ENCODE measurements around the gene TFAP2E.

Gene TFAP2E

DNA sequence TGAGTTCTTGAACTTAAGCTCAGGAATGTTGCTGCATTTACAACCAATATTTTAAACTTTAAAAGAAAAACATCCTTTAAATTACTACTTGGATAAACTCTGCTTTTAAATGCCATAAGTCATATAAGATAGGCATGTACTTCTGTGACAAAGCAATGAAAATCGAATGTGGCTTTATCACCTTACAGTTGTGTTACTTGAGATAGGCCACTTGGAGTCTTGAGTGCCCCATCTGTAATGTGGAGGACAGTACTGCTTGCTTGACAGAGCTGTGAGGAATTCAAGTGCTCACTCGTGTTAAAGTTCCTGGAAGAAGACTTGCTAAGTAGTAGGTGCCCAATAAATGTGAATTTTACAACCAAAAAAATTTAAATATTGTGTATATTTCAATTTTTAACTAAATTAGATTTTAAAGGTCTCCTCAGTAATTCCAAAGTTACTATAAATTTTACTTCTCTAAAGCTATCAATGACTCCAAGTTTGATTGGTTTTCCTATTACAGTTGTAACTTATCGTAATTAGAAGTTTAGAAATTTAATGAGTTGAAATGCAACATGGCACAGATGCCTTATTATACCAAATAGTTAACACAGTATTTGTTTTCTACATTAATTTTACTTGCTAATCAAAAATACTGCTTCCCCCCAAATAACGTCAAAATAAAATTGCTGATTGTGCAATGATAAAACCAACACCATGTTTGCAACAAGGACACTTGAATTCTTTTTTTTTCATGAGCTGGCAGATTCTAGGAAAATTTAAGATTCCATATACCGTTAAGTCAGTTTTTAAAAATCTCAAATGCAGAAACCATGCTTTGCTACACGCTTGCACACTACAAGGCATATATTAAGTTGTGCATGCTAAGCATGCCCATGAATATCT lies 46.4 kb downstream of the TFAP2E start:
- DNase-seq = no peak
- TF ChIP-seq, protein P1, sequence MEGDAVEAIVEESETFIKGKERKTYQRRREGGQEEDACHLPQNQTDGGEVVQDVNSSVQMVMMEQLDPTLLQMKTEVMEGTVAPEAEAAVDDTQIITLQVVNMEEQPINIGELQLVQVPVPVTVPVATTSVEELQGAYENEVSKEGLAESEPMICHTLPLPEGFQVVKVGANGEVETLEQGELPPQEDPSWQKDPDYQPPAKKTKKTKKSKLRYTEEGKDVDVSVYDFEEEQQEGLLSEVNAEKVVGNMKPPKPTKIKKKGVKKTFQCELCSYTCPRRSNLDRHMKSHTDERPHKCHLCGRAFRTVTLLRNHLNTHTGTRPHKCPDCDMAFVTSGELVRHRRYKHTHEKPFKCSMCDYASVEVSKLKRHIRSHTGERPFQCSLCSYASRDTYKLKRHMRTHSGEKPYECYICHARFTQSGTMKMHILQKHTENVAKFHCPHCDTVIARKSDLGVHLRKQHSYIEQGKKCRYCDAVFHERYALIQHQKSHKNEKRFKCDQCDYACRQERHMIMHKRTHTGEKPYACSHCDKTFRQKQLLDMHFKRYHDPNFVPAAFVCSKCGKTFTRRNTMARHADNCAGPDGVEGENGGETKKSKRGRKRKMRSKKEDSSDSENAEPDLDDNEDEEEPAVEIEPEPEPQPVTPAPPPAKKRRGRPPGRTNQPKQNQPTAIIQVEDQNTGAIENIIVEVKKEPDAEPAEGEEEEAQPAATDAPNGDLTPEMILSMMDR (IDR thresholded peaks at IDR 0.05; ENCODE audit: low read depth, low read length) = no peak
- Histone ChIP-seq H3K36me3 (peaks cover 2% of the 10 kb centered on the region; the same call in 1 of the 2 replicates), H3K9me3 (no peaks in the 10 kb centered on the region), H3K27me3 (no peaks in the 10 kb centered on the region), H3K4me3 (ENCODE audit: low read depth, low read length) (no peak overlapping the region), H3K4me1 (no peaks in the 10 kb centered on the region)

DNA sequence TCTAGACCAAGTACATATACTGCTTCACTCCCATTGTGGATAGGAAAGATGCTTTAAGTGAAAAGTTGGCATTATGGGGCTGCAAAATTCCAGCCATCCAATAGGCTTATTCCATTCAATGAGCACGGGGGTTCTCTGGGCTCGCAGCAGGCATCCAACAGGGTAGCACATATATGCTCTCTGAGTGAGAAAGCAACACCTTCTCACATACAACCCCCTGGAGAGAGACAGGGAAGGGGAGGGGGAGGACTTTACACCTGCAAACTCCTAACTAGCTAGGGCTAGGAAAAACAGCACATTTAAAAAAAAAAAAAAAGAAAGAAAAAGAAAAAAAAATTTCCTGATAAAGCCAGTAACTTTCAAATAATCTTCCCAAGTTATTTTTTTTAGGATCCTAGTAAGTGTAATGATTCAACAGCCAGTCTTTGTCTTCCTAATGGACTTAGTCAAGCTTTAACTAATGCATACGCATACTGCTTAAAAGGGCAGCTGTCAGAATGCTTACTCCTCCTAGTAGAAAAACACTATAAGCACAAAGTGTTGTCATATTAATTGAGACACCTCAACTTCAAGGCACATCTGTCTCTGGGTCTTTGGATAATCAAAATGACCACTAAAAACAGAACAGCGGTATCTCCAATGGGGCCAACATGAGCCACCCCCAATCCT lies 49.5 kb downstream of the TFAP2E start:
- DNase-seq = no peak
- H3K4me1 ChIP-seq = no peaks in the 10 kb centered on the region
- H3K36me3 ChIP-seq = peaks cover 2% of the 10 kb centered on the region; the same call in 1 of the 2 replicates
- H3K4me3 ChIP-seq (ENCODE audit: low read depth, low read length) = no peak overlapping the region
- TF ChIP-seq, protein P1 (IDR thresholded peaks at IDR 0.05; ENCODE audit: low read depth, low read length) = no peak
- H3K9me3 ChIP-seq = no peaks in the 10 kb centered on the region
- no peaks in the 10 kb centered on the region for H3K27me3 ChIP-seq

DNA sequence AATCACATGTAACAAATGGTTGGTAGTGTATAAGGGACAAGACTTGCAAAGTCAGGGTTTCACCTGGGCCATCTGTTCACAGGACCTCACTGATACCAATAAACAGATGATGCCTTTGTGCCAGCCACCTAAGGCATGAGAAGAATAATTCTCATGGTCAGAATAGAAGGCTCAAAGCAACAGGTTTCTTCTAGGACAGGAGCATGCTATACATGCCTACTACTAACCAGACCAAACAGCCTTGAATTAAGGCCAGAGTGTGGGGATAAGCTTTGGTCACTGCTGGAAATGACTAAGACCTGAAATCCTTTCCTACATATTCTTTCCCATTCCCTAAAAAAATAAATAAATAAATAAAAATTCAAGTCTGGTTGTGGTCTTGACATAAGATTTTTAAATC lies 50.7 kb downstream of the TFAP2E start:
- Histone ChIP-seq H3K9me3 (no peaks in the 10 kb centered on the region), H3K36me3 (peaks cover 2% of the 10 kb centered on the region; the same call in 1 of the 2 replicates), H3K4me1 (no peaks in the 10 kb centered on the region), H3K4me3 (ENCODE audit: low read depth, low read length) (no peak overlapping the region), H3K27me3 (no peaks in the 10 kb centered on the region)
- DNase-seq = no peak
- TF ChIP-seq, protein P1 (IDR thresholded peaks at IDR 0.05; ENCODE audit: low read depth, low read length) = no peak

- Histone ChIP-seq H3K4me3 (ENCODE audit: low read depth, low read length) (no peak overlapping the region), H3K36me3 (peaks cover 10% of the 10 kb centered on the region), H3K4me1 (no peaks in the 10 kb centered on the region), H3K27me3 (no peaks in the 10 kb centered on the region), H3K9me3 (no peaks in the 10 kb centered on the region)
- no peak for DNase-seq
- TF ChIP-seq, protein P1 (IDR thresholded peaks at IDR 0.05; ENCODE audit: low read depth, low read length) = no peak
Measured at GRCh38 chr1:35629051-35629450, 55.9 kb downstream of the TFAP2E start.

- no peaks in the 10 kb centered on the region for H3K9me3 ChIP-seq
- no peaks in the 10 kb centered on the region for H3K4me1 ChIP-seq
- H3K4me3 ChIP-seq (ENCODE audit: low read depth, low read length) = no peak overlapping the region
- TF ChIP-seq, protein P1 (IDR thresholded peaks at IDR 0.05; ENCODE audit: low read depth, low read length) = no peak
- no peaks in the 10 kb centered on the region for H3K27me3 ChIP-seq
- peaks cover 14% of the 10 kb centered on the region for H3K36me3 ChIP-seq
- DNase-seq = no peak
Measured at GRCh38 chr1:35631396-35631795, 58.3 kb downstream of the TFAP2E start.

DNA sequence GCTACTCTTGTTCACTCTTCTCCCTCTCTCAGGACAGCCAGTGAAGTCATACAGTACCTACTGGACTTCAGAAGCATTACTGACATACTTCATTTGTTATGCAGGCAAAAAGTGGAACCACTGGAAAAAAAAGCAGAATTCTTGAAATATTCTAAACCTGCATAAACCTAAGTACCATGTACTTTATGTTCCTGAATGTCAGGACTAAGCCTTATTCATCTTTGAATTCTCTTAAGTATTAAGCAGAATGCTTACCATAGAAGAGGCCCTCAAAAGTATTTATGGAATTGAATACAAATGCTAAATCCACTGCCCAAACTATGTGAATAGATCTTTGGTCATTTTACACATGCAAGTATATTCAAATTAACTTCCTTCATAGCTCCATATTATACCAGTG lies 60.4 kb downstream of the TFAP2E start:
- no peak for DNase-seq
- H3K27me3 ChIP-seq = no peaks in the 10 kb centered on the region
- H3K9me3 ChIP-seq = no peaks in the 10 kb centered on the region
- H3K36me3 ChIP-seq = peaks cover 14% of the 10 kb centered on the region
- TF ChIP-seq, protein P1 (IDR thresholded peaks at IDR 0.05; ENCODE audit: low read depth, low read length) = no peak
- H3K4me3 ChIP-seq (ENCODE audit: low read depth, low read length) = no peak overlapping the region
- no peaks in the 10 kb centered on the region for H3K4me1 ChIP-seq

Data from BE2C (cell line).